Measurements from ENCODE around the gene BBS9.

GRCh38 chr7:33640741-33641140, 511.4 kb downstream of the BBS9 start:
- TF ChIP-seq CTCF (IDR thresholded peaks at IDR 0.05) = no peak
- no peak for TF ChIP-seq POLR2AphosphoS5 (IDR thresholded peaks at IDR 0.05; ENCODE audit: insufficient read depth in 1 of 2, low read depth in 1 of 2)
- TF ChIP-seq POLR2A (IDR thresholded peaks at IDR 0.05) = no peak
